ENCODE data around the gene LTBP1. TPM values are rescaled to one million over a fixed set of nuclear protein-coding genes. Genes with fewer than 3 reads are reported as not detected.

Gene LTBP1
- total RNA-seq, 2 experiments from 2014 or later: 0.03 to 0.24 TPM

DNA sequence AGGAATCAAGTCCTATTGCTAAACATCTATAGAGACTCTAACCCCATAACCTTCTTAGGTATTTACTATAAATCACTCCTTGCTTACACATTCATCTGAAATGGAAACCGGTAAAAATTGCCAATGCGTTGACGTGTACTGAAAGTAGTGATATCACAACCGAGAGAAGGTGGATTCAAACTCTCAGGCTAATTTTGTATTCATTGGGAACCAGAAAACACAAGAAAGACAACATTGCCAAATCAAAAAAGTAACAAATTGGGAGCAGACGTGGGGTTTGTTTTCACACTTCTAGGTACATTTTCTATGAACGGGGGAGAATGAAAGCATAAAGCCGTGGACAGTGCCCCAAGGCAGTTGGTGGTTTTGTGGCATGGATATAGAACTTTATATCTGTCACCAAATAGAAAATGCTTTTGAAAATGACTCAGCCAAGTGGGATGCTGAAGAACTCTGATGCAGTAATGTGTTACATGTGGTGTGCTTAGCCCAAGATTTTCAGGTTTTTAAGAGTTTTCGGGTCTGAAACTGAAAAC lies 374.6 kb downstream of the LTBP1 start:
- peak; percentile 37 for DNase-seq
- H3K9me3 Mint-ChIP-seq (ENCODE audit: insufficient read depth): no peaks in the 10 kb centered on the region
- peak; percentile 65 for ATAC-seq
- ChIA-PET CTCF (no interaction called here), POLR2A (no interaction called here)
- peak overlapping the region; percentile 41 for H3K27ac Mint-ChIP-seq
- H3K27me3 Mint-ChIP-seq (ENCODE audit: low read depth): peaks cover 2% of the 10 kb centered on the region
- H3K4me1 Mint-ChIP-seq (ENCODE audit: low read depth): peaks cover 17% of the 10 kb centered on the region
- H3K4me3 Mint-ChIP-seq: peak overlapping the region; percentile 9
- no peaks in the 10 kb centered on the region for H3K36me3 Mint-ChIP-seq (ENCODE audit: low read depth)

DNA sequence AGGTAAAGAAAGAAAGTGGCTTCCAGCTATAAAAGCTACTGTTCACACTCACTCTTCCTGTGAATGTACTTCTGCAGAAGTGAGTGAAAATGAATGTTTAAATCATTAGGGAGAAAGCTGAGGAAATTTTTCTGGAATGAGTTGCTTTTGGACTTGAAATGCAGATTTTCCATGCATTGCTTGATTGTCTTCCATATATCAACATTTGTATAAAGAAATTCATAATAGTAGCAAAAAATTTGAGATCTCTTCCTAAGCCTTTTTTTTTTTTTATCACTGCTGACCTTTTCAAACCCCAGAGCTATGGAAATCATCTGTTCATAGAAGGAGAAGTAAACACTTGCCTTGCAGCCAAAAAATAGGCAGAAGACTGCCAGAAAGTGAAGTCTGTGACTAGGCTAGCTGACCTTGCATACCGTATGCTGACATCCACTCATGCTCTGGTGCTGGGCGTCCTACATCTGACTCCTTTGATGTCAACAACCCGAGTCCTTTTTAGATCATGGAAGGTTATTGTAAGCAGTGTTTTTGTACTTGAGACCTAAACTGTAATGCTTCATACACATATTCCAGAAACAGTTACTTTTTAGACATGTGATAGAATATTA lies 375.2 kb downstream of the LTBP1 start:
- ChIA-PET POLR2A (no interaction called here), CTCF (interaction anchor here (0.6 to 0.9 kb wide), 2 partner anchors 54 to 154 kb away, joined by 3 read pairs; no protein-coding TSS in a partner anchor)
- no peaks in the 10 kb centered on the region for H3K9me3 Mint-ChIP-seq (ENCODE audit: insufficient read depth)
- peaks cover 2% of the 10 kb centered on the region for H3K27me3 Mint-ChIP-seq (ENCODE audit: low read depth)
- DNase-seq (no peak), ATAC-seq (no peak)
- H3K4me3 Mint-ChIP-seq: peak overlapping the region; percentile 9
- H3K4me1 Mint-ChIP-seq (ENCODE audit: low read depth): peaks cover 17% of the 10 kb centered on the region
- no peaks in the 10 kb centered on the region for H3K36me3 Mint-ChIP-seq (ENCODE audit: low read depth)
- H3K27ac Mint-ChIP-seq: peak overlapping the region; percentile 12

- no peaks in the 10 kb centered on the region for H3K27me3 Mint-ChIP-seq (ENCODE audit: low read depth)
- no peak for DNase-seq
- ATAC-seq: no peak
- no peaks in the 10 kb centered on the region for H3K36me3 Mint-ChIP-seq (ENCODE audit: low read depth)
- peaks cover 17% of the 10 kb centered on the region for H3K4me1 Mint-ChIP-seq (ENCODE audit: low read depth)
- POLR2A ChIA-PET: no interaction called here
- no peak overlapping the region for H3K4me3 Mint-ChIP-seq
- no peak overlapping the region for H3K27ac Mint-ChIP-seq
- no peaks in the 10 kb centered on the region for H3K9me3 Mint-ChIP-seq (ENCODE audit: insufficient read depth)
- CTCF ChIA-PET: interaction anchor here (0.6 to 1.2 kb wide), 3 partner anchors 50 to 153 kb away, joined by 3 read pairs; no protein-coding TSS in a partner anchor
Measured at GRCh38 chr2:33322612-33323011, 375.9 kb downstream of the LTBP1 start.

DNA sequence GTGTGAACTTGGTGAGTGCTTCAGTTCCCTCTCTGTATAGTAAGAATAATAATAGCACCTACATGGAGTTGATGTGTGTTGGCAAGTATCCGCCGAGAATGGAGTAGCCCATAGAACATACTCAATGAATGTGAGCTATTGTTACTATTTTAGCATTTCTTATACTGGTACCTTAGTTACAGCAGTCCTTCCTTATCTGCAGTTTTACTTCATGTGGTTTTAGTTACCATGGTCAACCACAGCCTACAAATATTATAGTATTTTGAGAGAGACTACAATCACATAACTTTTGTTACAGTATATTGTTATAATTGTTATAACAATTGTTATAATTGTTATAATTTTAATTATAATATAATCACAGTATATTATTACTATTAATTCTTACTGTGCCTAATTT lies 377.2 kb downstream of the LTBP1 start:
- H3K36me3 Mint-ChIP-seq (ENCODE audit: low read depth): no peaks in the 10 kb centered on the region

DNA sequence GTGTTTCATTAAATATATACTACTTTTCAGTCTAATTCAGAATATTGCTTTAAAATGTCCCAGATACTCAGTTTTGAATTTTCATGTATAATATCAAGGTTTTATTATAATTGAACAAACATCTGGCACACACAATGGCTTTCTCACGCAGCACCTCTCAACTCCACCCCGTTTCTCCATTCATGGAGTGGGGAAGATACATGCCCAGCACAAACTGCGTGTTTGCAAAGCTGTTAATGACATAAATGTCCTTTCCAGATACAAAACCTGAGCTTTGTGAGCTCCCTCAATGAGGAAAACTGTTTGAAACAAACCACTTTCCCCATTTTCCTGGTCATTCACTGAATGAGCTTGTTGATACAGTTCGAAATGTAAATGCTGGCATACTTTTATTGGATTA lies 379.3 kb downstream of the LTBP1 start:
- ATAC-seq: no peak
- Mint-ChIP-seq H3K36me3 (ENCODE audit: low read depth) (no peaks in the 10 kb centered on the region), H3K27me3 (ENCODE audit: low read depth) (peaks cover 4% of the 10 kb centered on the region), H3K9me3 (ENCODE audit: insufficient read depth) (no peaks in the 10 kb centered on the region), H3K27ac (no peak overlapping the region), H3K4me1 (ENCODE audit: low read depth) (peaks cover 14% of the 10 kb centered on the region), H3K4me3 (no peak overlapping the region)
- no peak for DNase-seq
- POLR2A ChIA-PET: interaction anchor here (0.6 kb wide), 1 partner anchor 146 kb away, joined by 5 read pairs; no protein-coding TSS in a partner anchor
- CTCF ChIA-PET: no interaction called here

More for the DNA sequence above, 377.2 kb downstream of the LTBP1 start:
- ChIA-PET POLR2A (no interaction called here), CTCF (no interaction called here)
- no peaks in the 10 kb centered on the region for H3K9me3 Mint-ChIP-seq (ENCODE audit: insufficient read depth)
- H3K27ac Mint-ChIP-seq: no peak overlapping the region
- H3K4me1 Mint-ChIP-seq (ENCODE audit: low read depth): peaks cover 17% of the 10 kb centered on the region
- ATAC-seq (peak; percentile 43), DNase-seq (no peak)
- peaks cover 4% of the 10 kb centered on the region for H3K27me3 Mint-ChIP-seq (ENCODE audit: low read depth)
- no peak overlapping the region for H3K4me3 Mint-ChIP-seq

DNA sequence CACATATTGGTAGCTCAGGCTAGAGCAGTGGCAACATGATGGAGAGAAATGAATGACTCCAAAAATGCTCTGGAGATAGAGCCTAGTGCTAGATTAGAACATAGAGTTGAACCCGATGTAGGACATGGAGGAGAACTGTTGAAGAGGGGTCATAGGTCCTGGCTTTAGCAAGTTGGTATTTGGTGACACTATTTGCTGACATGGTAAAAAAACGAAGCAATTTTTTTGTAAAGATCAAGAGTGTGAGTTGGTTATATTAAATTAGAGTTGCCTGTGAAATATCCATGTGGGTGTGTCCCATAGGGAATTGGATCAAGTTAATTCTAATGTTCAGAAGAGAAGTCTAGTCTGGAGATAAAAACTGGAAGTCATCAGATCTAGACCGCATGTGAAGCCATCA lies 386.7 kb downstream of the LTBP1 start:
- POLR2A ChIA-PET: no interaction called here
- H3K4me3 Mint-ChIP-seq: no peak overlapping the region
- DNase-seq: no peak
- H3K36me3 Mint-ChIP-seq (ENCODE audit: low read depth): no peaks in the 10 kb centered on the region
- no peaks in the 10 kb centered on the region for H3K4me1 Mint-ChIP-seq (ENCODE audit: low read depth)
- no peaks in the 10 kb centered on the region for H3K9me3 Mint-ChIP-seq (ENCODE audit: insufficient read depth)
- no peak overlapping the region for H3K27ac Mint-ChIP-seq
- CTCF ChIA-PET: no interaction called here
- peaks cover 9% of the 10 kb centered on the region for H3K27me3 Mint-ChIP-seq (ENCODE audit: low read depth)
- no peak for ATAC-seq

GRCh38 chr2:33334083-33334482 lies 387.3 kb downstream of the LTBP1 start:
- DNase-seq (no peak), ATAC-seq (no peak)
- H3K9me3 Mint-ChIP-seq (ENCODE audit: insufficient read depth): no peaks in the 10 kb centered on the region

GRCh38 chr2:33335516-33335915 lies 388.8 kb downstream of the LTBP1 start:
- ChIA-PET POLR2A (no interaction called here), CTCF (no interaction called here)
- Mint-ChIP-seq H3K27me3 (ENCODE audit: low read depth) (peaks cover 15% of the 10 kb centered on the region), H3K4me1 (ENCODE audit: low read depth) (no peaks in the 10 kb centered on the region), H3K36me3 (ENCODE audit: low read depth) (no peaks in the 10 kb centered on the region), H3K4me3 (no peak overlapping the region), H3K27ac (no peak overlapping the region), H3K9me3 (ENCODE audit: insufficient read depth) (no peaks in the 10 kb centered on the region)
- ATAC-seq (no peak), DNase-seq (no peak)

More at GRCh38 chr2:33334083-33334482, 387.3 kb downstream of the LTBP1 start:
- Mint-ChIP-seq H3K27me3 (ENCODE audit: low read depth) (peaks cover 12% of the 10 kb centered on the region), H3K4me1 (ENCODE audit: low read depth) (no peaks in the 10 kb centered on the region), H3K36me3 (ENCODE audit: low read depth) (no peaks in the 10 kb centered on the region), H3K4me3 (no peak overlapping the region), H3K27ac (no peak overlapping the region)
- ChIA-PET CTCF (no interaction called here), POLR2A (no interaction called here)

GRCh38 chr2:33336036-33336625 lies 389.4 kb downstream of the LTBP1 start:
- Mint-ChIP-seq H3K9me3 (ENCODE audit: insufficient read depth) (no peaks in the 10 kb centered on the region), H3K4me1 (ENCODE audit: low read depth) (no peaks in the 10 kb centered on the region), H3K27ac (no peak overlapping the region), H3K36me3 (ENCODE audit: low read depth) (no peaks in the 10 kb centered on the region), H3K27me3 (ENCODE audit: low read depth) (peaks cover 18% of the 10 kb centered on the region), H3K4me3 (no peak overlapping the region)
- ChIA-PET CTCF (no interaction called here), POLR2A (no interaction called here)
- ATAC-seq (no peak), DNase-seq (no peak)

- Mint-ChIP-seq H3K4me1 (ENCODE audit: low read depth) (peaks cover 3% of the 10 kb centered on the region), H3K27ac (no peak overlapping the region), H3K4me3 (no peak overlapping the region), H3K9me3 (ENCODE audit: insufficient read depth) (no peaks in the 10 kb centered on the region), H3K27me3 (ENCODE audit: low read depth) (peaks cover 21% of the 10 kb centered on the region), H3K36me3 (ENCODE audit: low read depth) (no peaks in the 10 kb centered on the region)
- ChIA-PET POLR2A (no interaction called here), CTCF (no interaction called here)
- DNase-seq: no peak
- ATAC-seq: no peak
Measured at GRCh38 chr2:33337385-33337960, 390.7 kb downstream of the LTBP1 start.

GRCh38 chr2:33337981-33338380 lies 391.2 kb downstream of the LTBP1 start:
- H3K4me1 Mint-ChIP-seq (ENCODE audit: low read depth): peaks cover 6% of the 10 kb centered on the region
- no peaks in the 10 kb centered on the region for H3K36me3 Mint-ChIP-seq (ENCODE audit: low read depth)
- ChIA-PET POLR2A (no interaction called here), CTCF (no interaction called here)
- ATAC-seq (no peak), DNase-seq (no peak)
- no peak overlapping the region for H3K27ac Mint-ChIP-seq
- H3K4me3 Mint-ChIP-seq: no peak overlapping the region
- H3K27me3 Mint-ChIP-seq (ENCODE audit: low read depth): peaks cover 18% of the 10 kb centered on the region
- no peaks in the 10 kb centered on the region for H3K9me3 Mint-ChIP-seq (ENCODE audit: insufficient read depth)

DNA sequence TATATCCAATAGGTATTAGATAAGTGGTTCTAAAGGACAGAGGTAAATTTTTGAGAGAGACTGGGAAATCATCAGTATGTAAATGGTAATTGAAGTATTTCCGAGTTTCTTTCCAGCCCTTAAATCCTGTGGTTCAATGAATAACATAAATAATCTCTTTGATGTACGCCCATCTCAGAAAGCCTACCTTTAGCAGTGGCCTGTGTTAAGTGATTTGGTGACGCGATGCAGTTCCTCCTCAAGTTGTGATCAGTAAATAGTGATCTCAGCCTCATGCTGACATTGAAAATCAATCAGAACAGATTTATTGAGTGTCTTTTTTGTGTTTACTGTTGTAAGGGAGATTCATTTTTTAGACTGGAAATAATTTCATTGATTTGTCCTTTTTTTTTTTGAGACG lies 392.5 kb downstream of the LTBP1 start:
- H3K36me3 Mint-ChIP-seq (ENCODE audit: low read depth): no peaks in the 10 kb centered on the region
- H3K27ac Mint-ChIP-seq: no peak overlapping the region
- ATAC-seq (no peak), DNase-seq (no peak)
- CTCF ChIA-PET: no interaction called here
- H3K9me3 Mint-ChIP-seq (ENCODE audit: insufficient read depth): no peaks in the 10 kb centered on the region
- H3K27me3 Mint-ChIP-seq (ENCODE audit: low read depth): peaks cover 17% of the 10 kb centered on the region
- H3K4me1 Mint-ChIP-seq (ENCODE audit: low read depth): peaks cover 13% of the 10 kb centered on the region
- H3K4me3 Mint-ChIP-seq: no peak overlapping the region
- POLR2A ChIA-PET: no interaction called here

All from activated CD8-positive, alpha-beta T cell treated with anti-CD3 and anti-CD28 coated beads, Interleukin-2, amount 10 ng/mL, durations not matched to agents 7 days and 5 days (primary cell).